ENCODE measurements around the gene LTBP1.

The LTBP1 gene

DNA sequence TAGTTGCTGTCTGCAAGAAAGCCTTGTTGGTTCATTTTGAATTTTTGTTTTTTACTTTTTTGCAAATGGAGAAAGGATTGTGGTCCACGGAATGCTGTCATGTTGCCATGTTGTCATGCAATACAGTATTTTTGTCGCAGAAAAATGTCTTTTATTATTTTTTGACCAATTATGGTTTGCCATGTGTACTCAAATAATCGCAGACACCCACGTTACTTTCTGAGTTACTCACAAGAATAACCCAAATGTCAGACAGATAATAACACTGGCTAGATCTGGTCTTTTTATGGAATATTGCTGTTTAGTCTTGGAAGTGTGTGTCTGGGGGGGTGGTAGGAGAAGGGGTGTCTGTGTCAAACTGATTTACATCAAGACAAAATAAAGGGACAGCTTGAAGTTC lies 188.9 kb downstream of the LTBP1 start:
- no peak for TF ChIP-seq CTCF (IDR thresholded peaks at IDR 0.05; ENCODE audit: borderline replicate concordance, insufficient read depth, low read depth, low read length)
- H3K4me3 ChIP-seq (ENCODE audit: low read depth, low read length), result no peak overlapping the region

DNA sequence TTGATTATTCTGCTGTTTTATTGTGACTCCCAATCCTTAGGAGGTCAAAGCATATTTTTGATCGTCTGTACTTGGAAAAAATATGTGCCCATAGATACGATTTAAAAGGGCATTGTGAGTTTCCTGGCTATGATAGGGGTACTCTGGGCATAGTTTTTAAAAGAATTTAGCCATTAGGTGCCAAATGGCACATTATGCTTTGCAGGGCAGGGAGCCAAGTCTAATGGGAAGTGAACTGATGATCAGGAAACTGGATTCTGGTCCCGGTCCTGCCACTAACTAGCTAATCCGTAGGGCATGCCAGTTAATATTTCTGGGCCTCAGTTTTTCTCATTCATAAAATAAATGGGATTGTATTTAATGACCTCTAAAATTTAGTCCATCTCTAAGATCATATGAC lies 189.3 kb downstream of the LTBP1 start:
- TF ChIP-seq CTCF (IDR thresholded peaks at IDR 0.05; ENCODE audit: borderline replicate concordance, insufficient read depth, low read depth, low read length), result no peak
- no peak overlapping the region for H3K4me3 ChIP-seq (ENCODE audit: low read depth, low read length)

DNA sequence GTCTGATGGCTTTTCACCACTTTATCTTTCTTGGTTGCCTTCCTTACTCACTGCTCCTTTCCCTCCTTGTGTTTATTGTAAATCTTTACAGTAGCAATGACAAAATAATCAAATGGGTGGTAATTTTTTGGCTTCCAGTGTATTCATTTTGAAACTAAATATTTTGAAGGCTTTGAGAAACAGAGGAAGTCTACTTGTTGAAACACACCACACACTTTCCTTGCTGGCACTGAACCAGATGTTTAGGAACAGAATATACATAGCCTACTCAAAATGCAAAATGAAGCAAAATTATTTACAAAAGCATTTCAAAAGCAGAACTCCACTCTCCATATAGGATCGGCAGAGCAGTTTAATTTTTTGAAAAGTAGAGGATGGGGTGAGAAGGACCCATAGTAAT lies 189.8 kb downstream of the LTBP1 start:
- TF ChIP-seq CTCF (IDR thresholded peaks at IDR 0.05; ENCODE audit: borderline replicate concordance, insufficient read depth, low read depth, low read length), result no peak
- no peak overlapping the region for H3K4me3 ChIP-seq (ENCODE audit: low read depth, low read length)

DNA sequence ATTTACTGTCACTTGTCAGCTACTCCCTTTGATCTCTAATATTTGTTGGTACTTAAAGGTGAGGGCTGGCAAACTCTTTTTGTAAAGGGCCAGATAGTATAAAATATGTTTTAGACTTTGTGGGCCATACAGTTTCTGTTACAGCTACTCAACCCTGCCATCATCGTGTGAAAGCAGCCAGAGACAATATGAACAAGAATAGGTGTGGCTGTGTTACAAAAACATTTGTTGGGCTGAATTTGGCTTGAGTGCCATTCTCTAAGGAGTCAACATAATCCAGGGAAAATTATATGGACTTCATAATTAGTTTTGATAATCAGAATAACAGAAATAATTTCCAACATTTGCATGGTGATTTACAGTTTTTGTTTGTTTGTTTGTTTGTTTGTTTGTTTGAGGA lies 190.6 kb downstream of the LTBP1 start:
- H3K4me3 ChIP-seq (ENCODE audit: low read depth, low read length), result no peak overlapping the region
- TF ChIP-seq CTCF (IDR thresholded peaks at IDR 0.05; ENCODE audit: borderline replicate concordance, insufficient read depth, low read depth, low read length), result no peak

DNA sequence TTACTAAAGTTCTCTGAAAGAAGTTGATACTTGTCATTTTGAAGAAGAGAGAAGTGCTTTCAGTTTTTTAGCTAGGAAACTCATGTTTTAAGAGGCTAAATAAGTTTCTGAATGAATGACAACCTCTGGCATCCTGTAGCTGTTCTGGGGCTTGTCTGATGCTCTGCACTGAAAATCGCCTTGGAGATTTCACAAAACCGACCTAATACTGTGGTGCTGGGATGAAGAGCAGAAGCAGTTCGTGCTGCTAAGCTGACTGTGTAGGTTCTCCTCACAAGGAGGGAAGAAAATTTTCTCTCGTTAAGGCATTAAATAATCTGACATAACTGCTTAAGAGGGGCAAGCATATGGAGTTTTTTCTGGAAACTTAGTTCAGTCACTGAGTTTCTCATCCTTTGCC lies 193.2 kb downstream of the LTBP1 start:
- no peak overlapping the region for H3K4me3 ChIP-seq (ENCODE audit: low read depth, low read length)
- no peak for TF ChIP-seq CTCF (IDR thresholded peaks at IDR 0.05; ENCODE audit: borderline replicate concordance, insufficient read depth, low read depth, low read length)

DNA sequence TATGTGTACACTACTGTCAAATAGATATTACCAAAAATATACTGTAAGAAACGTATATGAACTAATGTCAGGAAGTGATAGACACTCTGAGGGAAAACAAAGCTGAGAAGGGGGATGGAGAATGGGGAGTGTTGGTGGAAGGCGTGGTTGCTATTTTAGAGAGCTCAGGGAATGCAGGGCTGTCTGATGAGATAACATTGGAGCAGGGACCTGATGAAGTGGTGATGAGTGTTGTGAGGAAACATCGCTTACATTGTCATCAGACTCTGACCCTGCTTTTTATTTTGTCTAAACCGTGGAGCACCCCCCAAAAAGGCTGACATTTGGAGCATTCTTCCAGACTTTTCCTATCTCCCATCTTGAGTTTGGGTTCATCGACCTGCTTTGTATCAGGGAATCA lies 194.7 kb downstream of the LTBP1 start:
- no peak for TF ChIP-seq CTCF (IDR thresholded peaks at IDR 0.05; ENCODE audit: borderline replicate concordance, insufficient read depth, low read depth, low read length)
- no peak overlapping the region for H3K4me3 ChIP-seq (ENCODE audit: low read depth, low read length)

- no peak overlapping the region for H3K4me3 ChIP-seq (ENCODE audit: low read depth, low read length)
- no peak for TF ChIP-seq CTCF (IDR thresholded peaks at IDR 0.05; ENCODE audit: borderline replicate concordance, insufficient read depth, low read depth, low read length)
Observed at GRCh38 chr2:33142810-33143209, 196.1 kb downstream of the LTBP1 start.

All from GM12875 (cell line).